Esophagus (tissue), 2 donors: ENCODE results near the gene GRAMD1B. TPM values are rescaled to one million over a fixed set of nuclear protein-coding genes. Genes with fewer than 3 reads are reported as not detected.

Experiments
- H3K27ac ChIP-seq, 2 donors: one replicate each; pipeline ENCODE4 v1.5.1; 2013; ENCODE audit warnings: low read depth in 2 of 2, mild to moderate bottlenecking in 2 of 2, inconsistent platforms in 1 of 2, low read length in 1 of 2, moderate library complexity in 1 of 2
- H3K27me3 ChIP-seq, 2 donors: one replicate each; pipeline ENCODE4 v1.6.1; 2013; ENCODE audit warnings: low read length in 2 of 2, control low read depth in 1 of 2, mild to moderate bottlenecking in 1 of 2; ENCODE audit not compliant: insufficient read depth in 2 of 2, control insufficient read depth in 1 of 2
- H3K36me3 ChIP-seq, 2 donors: one replicate each; pipeline ENCODE4 v1.6.1; 2013; ENCODE audit warnings: low read length in 1 of 2; ENCODE audit not compliant: control insufficient read depth in 2 of 2, insufficient read depth in 2 of 2
- H3K4me1 ChIP-seq, 2 donors: one replicate each; pipeline ENCODE4 v1.6.1; 2013; ENCODE audit warnings: low read length in 1 of 2; ENCODE audit not compliant: control insufficient read depth in 2 of 2, insufficient read depth in 2 of 2
- H3K4me3 ChIP-seq, 2 donors: one replicate each; pipeline ENCODE4 v1.5.1; 2013; ENCODE audit warnings: low read length in 2 of 2, mild to moderate bottlenecking in 2 of 2, low read depth in 1 of 2, moderate library complexity in 1 of 2
- H3K9me3 ChIP-seq, 2 donors: one replicate each; pipeline ENCODE4 v1.6.1; 2013; ENCODE audit warnings: mild to moderate bottlenecking in 2 of 2, low read depth in 1 of 2, low read length in 1 of 2, moderate library complexity in 1 of 2; ENCODE audit not compliant: control insufficient read depth in 2 of 2, insufficient read depth in 1 of 2
- WGBS, 2 donors: extraction: QIAGEN DNeasy Blood & Tissue Kit; methylation state at CpG; one replicate each; pipeline ENCODE4 v1.1.7; 2013; 5-methylcytosine and 5-hydroxymethylcytosine counted together
- polyA plus RNA-seq, 2 donors: library from polyadenylated mRNA; stranded (reverse); fragments of 200-250 nt; gene quantifications; one replicate each; pipeline ENCODE4 v1.2.3, GENCODE V29; 2013
- donor health status: healthy with polysubstance abuse.
- donor health status: Bipolar disorder and iron deficiency.

Gene GRAMD1B
- polyA plus RNA-seq, 2 donors, result 0.26 to 0.37 TPM

DNA sequence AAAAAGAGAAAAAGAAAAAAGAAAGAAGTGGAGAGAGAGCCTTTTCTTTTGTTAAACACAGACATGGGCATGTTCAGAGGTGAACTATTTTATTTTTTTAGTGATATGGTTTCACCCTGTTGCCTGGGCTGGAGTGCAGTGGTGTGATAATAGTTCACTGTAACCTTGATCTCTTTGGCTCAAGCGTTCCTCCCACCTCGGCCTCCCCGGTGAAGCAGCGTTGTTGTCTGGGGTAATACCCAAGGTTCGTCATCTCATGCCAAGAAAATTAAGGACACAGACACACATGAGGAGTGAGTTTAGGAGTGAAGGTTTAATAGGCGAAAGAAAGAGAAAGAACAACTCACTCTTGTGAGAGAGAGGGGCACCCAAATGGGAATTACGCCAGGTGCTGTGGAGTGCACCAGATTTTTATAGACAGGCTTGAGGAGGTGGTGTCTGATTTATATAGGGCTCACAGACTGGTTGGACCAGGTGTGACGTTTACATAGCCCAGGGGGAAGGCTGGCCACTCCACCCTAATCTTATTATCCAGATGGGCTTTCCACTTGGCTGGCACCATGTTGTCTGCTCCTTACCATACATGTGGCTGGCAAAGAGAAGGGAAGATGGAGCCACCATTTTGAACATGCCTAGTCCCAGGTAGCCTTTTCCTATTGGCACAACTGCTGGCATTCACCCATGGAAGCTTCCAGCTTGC, 42.3 kb downstream of the GRAMD1B start:
- H3K36me3 ChIP-seq, result no peaks in the 10 kb centered on the region
- H3K4me1 ChIP-seq, result no peaks in the 10 kb centered on the region
- no peaks in the 10 kb centered on the region for H3K9me3 ChIP-seq
- no peak overlapping the region for H3K4me3 ChIP-seq
- no peaks in the 10 kb centered on the region for H3K27me3 ChIP-seq
- WGBS, 2 donors, result 83 to 86% methylated on average over 8 of the region's 8 CpGs
- H3K27ac ChIP-seq, result no peak overlapping the region

DNA sequence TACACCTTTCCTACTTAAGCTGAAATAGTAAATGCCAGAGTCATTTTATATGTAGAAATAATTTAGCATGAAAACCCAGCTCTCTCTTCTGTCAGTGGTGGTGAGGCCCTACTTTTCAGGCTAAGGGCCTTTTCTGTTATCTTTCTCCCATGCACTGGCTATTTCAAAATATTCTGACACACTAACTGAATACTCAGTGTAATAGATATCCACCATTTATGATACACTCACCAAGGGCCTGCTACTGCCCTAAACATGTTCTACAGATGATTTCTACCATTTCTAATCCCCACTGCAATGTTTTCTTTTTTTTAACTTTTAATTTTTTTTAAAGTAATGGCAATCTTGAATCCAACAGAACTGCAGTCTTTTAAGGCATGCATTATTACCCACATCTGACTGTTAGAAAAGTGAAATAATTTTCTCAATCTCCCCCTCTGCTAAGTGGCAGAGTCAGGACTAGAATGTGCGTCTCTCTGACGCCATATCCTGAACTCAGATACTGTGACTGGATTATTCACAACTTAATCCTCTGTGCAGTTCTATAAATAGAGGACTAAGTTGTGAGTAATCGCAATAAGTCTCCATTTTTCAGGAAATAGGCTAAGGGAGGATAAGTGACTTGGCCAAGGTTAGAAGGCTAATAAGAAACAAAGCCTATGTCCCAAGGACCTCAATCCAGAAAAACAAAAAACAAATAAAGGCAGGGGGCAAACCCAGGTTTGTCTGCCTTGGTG, 44.0 kb downstream of the GRAMD1B start:
- whole genome bisulfite sequencing, 2 donors, result 40 to 60% methylated on average over 3 of the region's 3 CpGs
- Histone ChIP-seq H3K27me3 (no peaks in the 10 kb centered on the region), H3K4me1 (no peaks in the 10 kb centered on the region), H3K36me3 (no peaks in the 10 kb centered on the region), H3K9me3 (no peaks in the 10 kb centered on the region), H3K27ac (no peak overlapping the region), H3K4me3 (no peak overlapping the region)

DNA sequence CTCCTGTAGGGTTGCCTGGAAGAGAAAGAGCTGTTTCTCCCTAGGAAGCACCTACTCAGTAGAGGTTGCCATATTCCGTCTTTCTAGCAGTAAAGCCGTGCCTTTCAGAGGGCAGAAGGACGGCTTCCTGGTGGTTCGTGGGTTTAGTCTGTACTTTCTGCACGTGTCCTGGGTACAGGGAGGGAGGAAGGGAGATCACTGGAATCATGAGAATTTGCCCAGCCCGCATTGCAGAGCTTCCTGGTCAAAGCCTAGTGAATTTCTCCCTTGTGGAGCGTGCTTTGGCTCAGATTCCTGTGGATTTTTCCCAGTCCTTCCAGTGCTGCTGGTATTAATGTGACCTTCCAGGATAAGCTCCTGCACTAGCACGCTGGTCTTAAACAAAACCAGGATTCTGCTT, 44.9 kb downstream of the GRAMD1B start:
- Histone ChIP-seq H3K9me3 (no peaks in the 10 kb centered on the region), H3K27me3 (no peaks in the 10 kb centered on the region), H3K4me1 (no peaks in the 10 kb centered on the region), H3K36me3 (no peaks in the 10 kb centered on the region), H3K27ac (no peak overlapping the region), H3K4me3 (no peak overlapping the region)
- 67 to 76% methylated on average over 8 of the region's 8 CpGs for WGBS, 2 donors

DNA sequence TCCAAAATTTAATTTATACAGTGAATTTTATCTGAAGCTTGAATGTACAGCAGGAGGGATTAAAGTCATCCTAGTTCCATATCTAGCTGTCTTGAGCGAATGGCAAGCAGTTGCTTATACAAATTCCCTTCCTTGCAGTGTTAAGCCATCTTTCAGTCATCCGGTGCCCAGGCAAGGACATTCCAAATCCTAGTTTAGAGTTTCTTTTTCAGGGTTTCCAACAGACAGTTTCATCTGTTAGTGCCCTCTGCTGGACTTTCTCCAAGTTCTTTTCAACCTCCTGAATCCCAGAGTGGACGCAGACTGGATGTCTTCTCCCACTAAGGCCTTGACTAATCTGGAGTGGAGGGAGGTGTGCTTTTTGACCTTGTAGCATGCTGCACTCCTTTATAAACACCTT, 45.4 kb downstream of the GRAMD1B start:
- 88% methylated on average over 3 of the region's 3 CpGs for WGBS, 2 donors
- Histone ChIP-seq H3K4me1 (no peaks in the 10 kb centered on the region), H3K36me3 (no peaks in the 10 kb centered on the region), H3K4me3 (no peak overlapping the region), H3K9me3 (no peaks in the 10 kb centered on the region), H3K27me3 (no peaks in the 10 kb centered on the region), H3K27ac (no peak overlapping the region)

DNA sequence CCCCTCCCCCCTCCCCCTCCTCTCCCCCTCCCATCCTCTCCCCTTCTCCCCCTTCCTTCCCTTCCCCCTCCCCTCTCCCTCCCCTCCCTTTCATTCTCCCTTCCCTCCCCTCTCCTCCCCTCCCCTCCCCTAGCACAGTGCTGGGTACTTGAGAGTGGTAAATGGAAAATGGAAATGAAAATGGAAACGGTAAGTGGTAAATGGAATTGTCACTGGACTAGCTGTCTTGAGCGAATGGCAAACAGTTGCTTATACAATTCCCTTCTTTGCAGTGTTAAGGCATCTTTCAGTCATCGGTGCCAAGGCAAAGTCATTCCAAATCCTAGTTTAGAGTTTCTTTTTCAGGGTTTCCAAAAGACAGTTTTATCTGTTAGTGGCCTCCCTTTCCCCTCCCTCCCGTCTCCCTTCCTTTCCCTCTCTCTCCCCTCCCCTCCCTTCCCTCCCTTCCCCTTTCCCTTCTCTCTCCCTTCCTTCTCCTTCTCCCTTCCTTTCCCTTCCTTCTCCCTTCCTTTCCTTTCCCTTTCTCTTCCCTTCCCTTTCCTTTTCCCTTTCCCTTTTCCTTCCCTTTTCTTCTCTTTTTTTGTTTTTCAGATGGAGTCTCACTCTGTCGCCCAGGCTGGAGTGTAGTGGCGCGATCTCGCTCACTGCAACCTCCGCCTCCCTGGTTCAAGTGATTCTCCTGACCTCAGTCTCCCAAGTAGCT, 47.3 kb downstream of the GRAMD1B start:
- H3K36me3 ChIP-seq, result no peaks in the 10 kb centered on the region
- no peak overlapping the region for H3K4me3 ChIP-seq
- 85 to 89% methylated on average over 9 of the region's 9 CpGs for WGBS, 2 donors
- no peaks in the 10 kb centered on the region for H3K27me3 ChIP-seq
- no peak overlapping the region for H3K27ac ChIP-seq
- H3K4me1 ChIP-seq, result no peaks in the 10 kb centered on the region
- H3K9me3 ChIP-seq, result no peaks in the 10 kb centered on the region

DNA sequence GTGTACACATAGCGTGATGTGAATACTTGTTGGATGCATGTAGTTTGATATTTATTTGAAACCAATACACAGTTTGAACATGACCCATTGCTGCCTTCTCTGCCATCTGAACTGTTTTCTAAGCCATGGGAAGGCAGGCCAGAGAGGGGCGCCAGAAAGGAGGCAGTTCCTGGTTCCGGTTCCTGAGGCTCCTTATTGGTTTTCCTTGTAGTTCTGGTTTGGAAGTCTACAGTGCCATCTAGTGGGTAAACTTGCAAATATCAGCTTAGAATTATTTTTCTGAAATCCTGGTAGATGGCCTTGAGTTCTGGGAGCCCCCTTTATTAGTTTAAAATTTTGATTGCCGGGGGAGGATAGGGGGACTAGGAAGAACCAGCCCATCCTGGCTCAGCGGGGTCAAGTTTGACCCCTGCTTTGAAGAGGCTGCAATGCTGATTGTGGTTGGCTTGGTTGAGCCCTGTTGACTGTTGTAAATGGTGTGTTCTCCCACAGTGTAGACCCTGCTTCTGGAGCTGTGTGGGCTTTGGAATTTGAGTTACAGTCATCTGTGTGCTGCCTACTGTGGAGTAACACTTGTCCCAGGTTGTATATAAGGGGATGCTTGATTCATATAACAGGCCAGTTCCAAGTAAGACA, 48.4 kb downstream of the GRAMD1B start:
- no peaks in the 10 kb centered on the region for H3K27me3 ChIP-seq
- WGBS, 2 donors, result 20 to 21% methylated on average over 5 of the region's 5 CpGs
- H3K36me3 ChIP-seq, result no peaks in the 10 kb centered on the region
- H3K4me3 ChIP-seq, result no peak overlapping the region
- no peak overlapping the region for H3K27ac ChIP-seq
- no peaks in the 10 kb centered on the region for H3K9me3 ChIP-seq
- H3K4me1 ChIP-seq, result no peaks in the 10 kb centered on the region

DNA sequence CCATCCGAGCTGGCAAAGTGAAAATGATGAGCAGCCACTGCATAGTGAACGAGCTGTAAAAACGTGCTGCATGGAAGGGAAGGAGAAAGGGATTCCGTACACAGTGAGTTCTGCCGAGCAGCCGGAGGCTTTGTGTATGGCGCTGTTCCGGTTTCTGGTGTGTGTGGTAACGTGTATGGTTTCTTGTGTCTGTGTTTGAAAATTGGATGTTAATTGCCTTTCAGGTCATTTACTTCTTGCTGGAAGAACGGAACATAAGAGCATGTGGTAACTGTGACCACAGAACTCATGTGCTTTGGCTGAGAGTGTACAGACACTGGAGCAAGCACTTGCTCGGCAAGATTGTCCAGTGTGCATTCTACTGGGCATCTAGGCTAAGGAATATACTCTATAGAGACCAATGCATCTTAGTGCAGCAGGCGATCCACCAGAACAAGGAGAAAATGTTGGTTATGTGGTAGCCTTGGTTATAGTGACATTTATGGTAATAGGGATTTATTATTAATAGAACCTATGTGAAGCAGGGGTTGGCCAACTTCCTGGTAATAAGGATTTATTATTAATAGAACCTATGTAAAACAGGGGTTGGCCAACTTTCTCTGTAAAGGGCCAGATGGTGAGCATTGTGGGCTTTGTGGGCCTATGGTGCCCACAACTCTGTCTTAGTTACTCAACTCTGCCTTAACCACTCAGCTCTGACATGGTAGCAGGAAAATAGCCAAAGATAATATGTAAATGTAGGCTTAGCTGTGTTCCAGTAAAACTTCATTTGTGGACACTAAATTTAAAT, 49.2 kb downstream of the GRAMD1B start:
- 72 to 73% methylated on average over 12 of the region's 12 CpGs for WGBS, 2 donors

DNA sequence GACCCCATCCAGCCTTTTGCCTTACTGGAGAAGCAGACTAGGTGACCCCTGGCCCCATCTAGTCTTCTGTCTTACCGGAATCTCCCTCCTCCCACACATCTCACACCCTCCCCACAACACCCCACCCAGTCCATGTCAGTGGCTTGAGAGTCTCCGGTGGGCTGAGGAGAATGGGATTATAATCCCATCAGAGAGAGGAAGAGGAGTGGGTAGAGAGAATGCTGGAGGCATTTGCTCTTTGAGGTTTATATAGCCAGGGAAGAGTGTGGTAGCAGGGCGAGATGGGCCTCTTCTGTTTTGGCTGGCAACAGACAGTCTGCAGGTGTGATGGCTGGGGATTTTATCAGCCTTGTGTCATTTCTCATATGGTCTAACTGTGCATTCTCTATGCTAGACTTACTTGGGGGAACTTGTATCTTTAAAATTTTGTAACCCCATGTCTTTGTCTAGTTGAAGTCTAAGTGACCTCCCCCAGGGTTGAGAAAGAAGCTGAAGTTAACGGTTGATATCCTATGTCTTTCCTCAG, 50.3 kb downstream of the GRAMD1B start:
- H3K27me3 ChIP-seq, result no peaks in the 10 kb centered on the region
- no peaks in the 10 kb centered on the region for H3K9me3 ChIP-seq
- no peak overlapping the region for H3K27ac ChIP-seq
- no peak overlapping the region for H3K4me3 ChIP-seq
- 62 to 75% methylated on average over 4 of the region's 4 CpGs for WGBS, 2 donors
- H3K36me3 ChIP-seq, result no peaks in the 10 kb centered on the region
- no peaks in the 10 kb centered on the region for H3K4me1 ChIP-seq

More for the DNA sequence above, 49.2 kb downstream of the GRAMD1B start:
- Histone ChIP-seq H3K27me3 (no peaks in the 10 kb centered on the region), H3K36me3 (no peaks in the 10 kb centered on the region), H3K27ac (no peak overlapping the region), H3K9me3 (no peaks in the 10 kb centered on the region), H3K4me1 (no peaks in the 10 kb centered on the region), H3K4me3 (no peak overlapping the region)

DNA sequence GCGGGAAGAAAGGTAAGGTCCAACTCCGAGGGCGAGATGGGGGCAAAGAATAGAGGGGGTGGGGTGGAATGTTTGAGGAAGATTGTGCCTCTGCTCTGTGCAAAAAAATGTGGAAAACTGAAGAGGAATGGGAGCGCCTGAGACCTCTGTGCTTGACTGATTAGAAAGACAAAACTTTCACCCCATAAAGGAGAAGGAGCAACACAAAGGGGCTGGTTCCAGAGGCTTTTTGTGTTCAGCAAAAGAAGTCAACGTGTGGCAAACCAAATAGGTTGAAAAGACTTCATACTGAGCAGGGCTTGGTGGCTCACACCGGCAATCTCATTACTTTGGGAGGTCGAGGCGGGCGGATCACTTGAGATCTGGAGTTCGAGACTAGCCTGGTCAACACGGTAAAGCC, 50.8 kb downstream of the GRAMD1B start:
- H3K4me1 ChIP-seq, result no peaks in the 10 kb centered on the region
- no peaks in the 10 kb centered on the region for H3K9me3 ChIP-seq
- H3K27ac ChIP-seq, result no peak overlapping the region
- H3K36me3 ChIP-seq, result no peaks in the 10 kb centered on the region
- H3K27me3 ChIP-seq, result no peaks in the 10 kb centered on the region
- H3K4me3 ChIP-seq, result no peak overlapping the region
- 81 to 85% methylated on average over 11 of the region's 11 CpGs for WGBS, 2 donors
